GM23338 (cell line): ENCODE measurements around the gene PCNT.

Source experiments
- CREB1 ChIP-seq: fragments of 250-450 bp; sonication (Bioruptor Pico); IDR thresholded peaks from 2 replicates; pipeline ENCODE4 v1.5.0; 2020; ENCODE audit warnings: low read depth, mild to moderate bottlenecking, moderate library complexity
- ETS1 ChIP-seq: IDR thresholded peaks from 2 replicates; pipeline ENCODE4 v1.6.1; 2016; ENCODE audit warnings: antibody characterized with exemption
- EZH2 ChIP-seq: fragments of 200-600 bp; sonication (generic); IDR thresholded peaks from one replicate; pipeline ENCODE4 v1.8.0; 2017; ENCODE audit warnings: antibody characterized with exemption, mild to moderate bottlenecking, low read depth; ENCODE audit not compliant: unreplicated experiment
- EZH2phosphoT487 ChIP-seq: fragments of 200-600 bp; sonication (generic); IDR thresholded peaks from one replicate; pipeline ENCODE4 v1.8.1; 2018; ENCODE audit warnings: antibody characterized with exemption; ENCODE audit not compliant: unreplicated experiment
- JUNB ChIP-seq: IDR thresholded peaks from one replicate; pipeline ENCODE4 v1.6.1; 2016; ENCODE audit warnings: antibody characterized with exemption; ENCODE audit not compliant: unreplicated experiment
- NANOG ChIP-seq: IDR thresholded peaks from 2 replicates; pipeline ENCODE4 v1.6.1; 2016; ENCODE audit warnings: antibody characterized with exemption, borderline replicate concordance
- POLR2AphosphoS5 ChIP-seq: IDR thresholded peaks from 2 replicates; pipeline ENCODE4 v1.6.1; 2016; ENCODE audit warnings: antibody characterized with exemption, low read depth
- REST ChIP-seq: IDR thresholded peaks from one replicate; pipeline ENCODE4 v1.6.1; 2018; ENCODE audit warnings: antibody characterized with exemption; ENCODE audit not compliant: unreplicated experiment
- STAT1 ChIP-seq: IDR thresholded peaks from one replicate; pipeline ENCODE4 v1.6.1; 2016; ENCODE audit warnings: antibody characterized with exemption; ENCODE audit not compliant: unreplicated experiment
- ZNF114 ChIP-seq: fragments of 250-450 bp; sonication (Bioruptor Pico); IDR thresholded peaks from 2 replicates; pipeline ENCODE4 v1.5.0; 2020; ENCODE audit warnings: mild to moderate bottlenecking, moderate library complexity
- ZNF331 ChIP-seq: fragments of 250-450 bp; sonication (Bioruptor Pico); IDR thresholded peaks from 2 replicates; pipeline ENCODE4 v1.5.0; 2020; ENCODE audit warnings: low read depth, mild to moderate bottlenecking, moderate library complexity
- TF ChIP-seq, protein P1 (sequence below), 2 experiments: fragments of 200-600 bp in 1 of 2; sonication (generic) in 1 of 2; conservative IDR thresholded peaks; 2 replicates each; pipeline versions ENCODE4 v1.5.1 to v1.6.1; 2016 to 2017; ENCODE audit warnings: antibody characterized with exemption in 2 of 2, low read depth in 2 of 2, mild to moderate bottlenecking in 2 of 2, moderate library complexity in 1 of 2

- TF ChIP-seq JUNB (no peak), REST (no peak), POLR2AphosphoS5 (peak; percentile 73), EZH2 (no peak), EZH2phosphoT487 (no peak), CREB1 (CRISPR knock-in tag) (peak; percentile 54), NANOG (no peak), ETS1 (peak; percentile 73), ZNF331 (CRISPR knock-in tag) (no peak), ZNF114 (CRISPR knock-in tag) (no peak), STAT1 (no peak)
- TF ChIP-seq, protein P1, sequence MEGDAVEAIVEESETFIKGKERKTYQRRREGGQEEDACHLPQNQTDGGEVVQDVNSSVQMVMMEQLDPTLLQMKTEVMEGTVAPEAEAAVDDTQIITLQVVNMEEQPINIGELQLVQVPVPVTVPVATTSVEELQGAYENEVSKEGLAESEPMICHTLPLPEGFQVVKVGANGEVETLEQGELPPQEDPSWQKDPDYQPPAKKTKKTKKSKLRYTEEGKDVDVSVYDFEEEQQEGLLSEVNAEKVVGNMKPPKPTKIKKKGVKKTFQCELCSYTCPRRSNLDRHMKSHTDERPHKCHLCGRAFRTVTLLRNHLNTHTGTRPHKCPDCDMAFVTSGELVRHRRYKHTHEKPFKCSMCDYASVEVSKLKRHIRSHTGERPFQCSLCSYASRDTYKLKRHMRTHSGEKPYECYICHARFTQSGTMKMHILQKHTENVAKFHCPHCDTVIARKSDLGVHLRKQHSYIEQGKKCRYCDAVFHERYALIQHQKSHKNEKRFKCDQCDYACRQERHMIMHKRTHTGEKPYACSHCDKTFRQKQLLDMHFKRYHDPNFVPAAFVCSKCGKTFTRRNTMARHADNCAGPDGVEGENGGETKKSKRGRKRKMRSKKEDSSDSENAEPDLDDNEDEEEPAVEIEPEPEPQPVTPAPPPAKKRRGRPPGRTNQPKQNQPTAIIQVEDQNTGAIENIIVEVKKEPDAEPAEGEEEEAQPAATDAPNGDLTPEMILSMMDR (conservative IDR thresholded peaks at IDR 0.05; ENCODE audit: low read depth in 2 of 2), result peak; percentile 17 to 28; a peak in 3 of 4 replicates
These were observed 38.0 kb upstream of the PCNT start, which contains the start of gene YBEY for GRCh38 chr21:46285761-46286647.
